ENCODE measurements around the gene CCNJL. TPM values are rescaled to one million over a fixed set of nuclear protein-coding genes. Genes with fewer than 3 reads are reported as not detected.

Gene CCNJL
- total and polyA plus RNA-seq, 2 of the 8 experiments (the other 6 are each of a cell fraction or from before 2014, with no cell fraction given): 34.6 to 44.7 TPM

DNA sequence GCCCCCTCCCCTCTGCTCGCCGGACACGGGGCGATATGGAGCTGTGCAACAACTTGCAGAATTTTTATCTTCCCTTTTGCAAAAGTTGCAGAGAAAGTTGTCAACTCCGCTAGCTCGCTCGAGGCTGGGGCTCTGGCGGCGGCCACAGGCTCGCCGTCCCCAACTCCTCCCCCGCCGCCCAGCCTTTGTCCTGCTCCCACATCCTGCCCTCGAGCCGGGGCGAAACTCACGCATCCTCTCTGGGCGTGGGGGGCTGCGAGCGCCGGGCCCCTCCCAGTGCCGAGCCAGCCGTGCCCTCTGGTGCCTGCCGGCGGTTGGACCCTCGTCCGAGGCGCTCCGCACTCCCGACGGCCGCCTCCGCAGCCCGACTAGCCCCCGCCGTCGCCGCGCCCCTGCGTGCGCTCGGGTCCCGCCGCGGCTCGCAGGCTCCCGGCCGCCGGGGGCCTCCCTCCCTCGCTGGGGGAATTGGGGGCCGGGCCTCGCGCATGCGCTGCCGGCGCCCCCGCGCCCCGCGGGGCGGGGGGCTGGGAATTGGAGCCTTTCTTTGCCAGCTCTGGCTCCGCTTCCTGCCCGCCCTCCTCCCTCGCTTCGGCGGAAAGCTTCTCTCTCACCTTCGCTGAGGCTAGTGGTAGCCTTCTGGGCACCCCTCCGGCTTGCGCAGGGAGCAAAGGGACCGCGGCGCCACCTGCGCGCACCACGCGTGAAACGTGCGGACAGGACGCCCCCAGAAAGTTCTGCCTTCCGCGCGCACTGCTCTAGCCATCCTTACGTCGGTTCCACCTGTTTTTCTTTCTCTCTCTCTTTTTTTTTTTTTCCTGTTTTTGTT lies at the start of gene CCNJL (continued):
- TF ChIP-seq NANOG (IDR thresholded peaks at IDR 0.05; ENCODE audit: insufficient read depth, low read depth, low read length, poor library complexity, severe bottlenecking): no peak
- no peak for TF ChIP-seq SP4 (IDR thresholded peaks at IDR 0.05; ENCODE audit: low read length)
- no peak; a peak in 1 of 4 replicates for TF ChIP-seq RAD21 (IDR thresholded peaks at IDR 0.05 in 1 of 2, conservative IDR thresholded peaks at IDR 0.05 in 1 of 2; ENCODE audit: low read depth in 2 of 2, low read length in 2 of 2)
- TF ChIP-seq CREB1 (IDR thresholded peaks at IDR 0.05): no peak
- TF ChIP-seq CEBPB (IDR thresholded peaks at IDR 0.05; ENCODE audit: low read depth, low read length): no peak

All from H1 (cell line).